Common myeloid progenitor, CD34-positive (primary cell): ENCODE measurements around the gene SIK2.

Experiments
- CTCF ChIA-PET: fragments of 350-600 bp; sonication (Branson Sonifier 250); formaldehyde crosslinking; loops from one replicate; lab custom pipeline; 2021; ENCODE audit warnings: antibody characterized with exemption; lab: Charles Lee
- POLR2A ChIA-PET: fragments of 350-600 bp; sonication (Branson Sonifier 250); formaldehyde crosslinking; loops from one replicate; lab custom pipeline; 2021; ENCODE audit warnings: antibody characterized with exemption; lab: Charles Lee
- DNase-seq, 3 donors: peaks; one replicate each; pipeline versions ENCODE4 v3.0.0 to v3.0.0-alpha.2; 2013
- H3K27ac ChIP-seq, 2 experiments: 1 replicate in 1 of 2; 2 replicates in 1 of 2; pipeline ENCODE4 v1.7.0; 2013; ENCODE audit warnings: inconsistent platforms in 2 of 2, low read length in 2 of 2, mild to moderate bottlenecking in 2 of 2, low read depth in 1 of 2, moderate library complexity in 1 of 2; ENCODE audit not compliant: severe bottlenecking in 2 of 2, insufficient read depth in 1 of 2, poor library complexity in 1 of 2
- H3K27me3 ChIP-seq, 5 experiments: replicated peaks in 2 of 5; 1 replicate in 3 of 5; 2 replicates in 2 of 5; pipeline versions ENCODE4 v1.6.1 to v1.7.0; 2013; ENCODE audit warnings: low read length in 4 of 5, mild to moderate bottlenecking in 2 of 5, moderate library complexity in 2 of 5, inconsistent platforms in 1 of 5; ENCODE audit not compliant: insufficient read depth in 5 of 5, control insufficient read depth in 4 of 5
- H3K36me3 ChIP-seq, 4 experiments: 1 replicate in 2 of 4; 2 replicates in 2 of 4; pipeline versions ENCODE4 v1.6.1 to v1.7.0; 2013; ENCODE audit warnings: low read length in 3 of 4, control low read depth in 1 of 4, mild to moderate bottlenecking in 1 of 4; ENCODE audit not compliant: control insufficient read depth in 4 of 4, insufficient read depth in 4 of 4
- H3K4me1 ChIP-seq, 4 experiments: 1 replicate in 3 of 4; 2 replicates in 1 of 4; pipeline versions ENCODE4 v1.6.1 to v1.7.1; 2013; ENCODE audit warnings: low read length in 3 of 4, mild to moderate bottlenecking in 3 of 4, control low read depth in 1 of 4, inconsistent platforms in 1 of 4, moderate library complexity in 1 of 4; ENCODE audit not compliant: control insufficient read depth in 4 of 4, insufficient read depth in 4 of 4; ENCODE audit errors: control extremely low read depth in 1 of 4
- H3K4me3 ChIP-seq, 7 experiments: 1 replicate in 4 of 7; 2 replicates in 3 of 7; pipeline versions ENCODE4 v1.5.1 to v1.7.0; 2013; ENCODE audit warnings: mild to moderate bottlenecking in 7 of 7, low read length in 6 of 7, moderate library complexity in 6 of 7, inconsistent platforms in 2 of 7, low read depth in 2 of 7, control low read depth in 1 of 7; ENCODE audit not compliant: insufficient read depth in 4 of 7, control insufficient read depth in 1 of 7; ENCODE audit errors: extremely low read depth in 1 of 7
- H3K9me3 ChIP-seq, 5 experiments: 1 replicate in 4 of 5; 2 replicates in 1 of 5; pipeline versions ENCODE4 v1.6.1 to v1.7.1; 2013; ENCODE audit warnings: low read length in 4 of 5, mild to moderate bottlenecking in 2 of 5, inconsistent platforms in 1 of 5, low read depth in 1 of 5, moderate library complexity in 1 of 5; ENCODE audit not compliant: control insufficient read depth in 4 of 5, insufficient read depth in 2 of 5; ENCODE audit errors: control extremely low read depth in 1 of 5
- WGBS: methylation state at CpG from one replicate; pipeline ENCODE4 v1.1.5; 2013; ENCODE audit not compliant: insufficient coverage; 5-methylcytosine and 5-hydroxymethylcytosine counted together

The SIK2 gene

DNA sequence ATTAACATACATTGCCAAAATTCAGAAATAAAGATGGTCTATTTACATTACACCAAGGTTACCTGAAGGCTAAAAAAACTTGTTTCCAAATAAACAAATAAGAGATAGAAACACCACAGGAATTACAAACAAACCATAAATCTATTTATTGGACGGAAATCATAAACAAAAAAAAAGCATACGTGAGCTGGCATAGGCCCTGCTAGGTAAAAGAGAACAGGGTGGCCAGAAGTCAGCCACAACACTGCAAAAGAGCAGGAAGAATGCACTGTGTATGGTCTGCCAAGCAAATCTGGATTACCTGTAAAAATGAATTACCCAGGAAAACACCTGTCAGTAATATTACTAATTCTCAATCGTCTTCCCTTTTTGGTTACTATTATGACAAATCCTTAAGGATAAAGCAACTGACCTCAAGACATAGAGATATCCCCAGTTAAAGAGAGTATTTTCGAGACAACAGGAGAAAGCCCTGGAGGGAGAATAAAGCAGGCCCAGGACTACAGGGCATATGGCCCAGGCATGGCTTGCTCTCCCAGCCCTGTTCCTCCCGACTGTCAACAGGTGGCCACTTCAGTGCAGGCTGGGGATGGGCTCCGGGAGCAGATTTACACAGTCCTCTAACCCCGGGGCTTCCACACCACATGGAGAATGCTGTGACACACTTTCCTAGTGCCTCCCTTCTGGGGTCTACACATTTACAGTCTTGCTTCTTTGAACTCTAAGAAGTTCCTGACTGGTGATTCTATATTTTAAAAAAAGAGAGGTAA is 146.0 kb downstream of the SIK2 start:
- no peak overlapping the region for H3K27ac ChIP-seq
- H3K4me1 ChIP-seq: no peaks in the 10 kb centered on the region
- no peak overlapping the region for H3K4me3 ChIP-seq
- ChIA-PET CTCF (interaction anchor here (0.5 to 0.6 kb wide), 2 partner anchors 15 to 113 kb away, joined by 3 to 4 read pairs; no protein-coding TSS in a partner anchor), POLR2A (interaction anchor here (0.6 kb wide), 1 partner anchor 10 kb away, joined by 3 read pairs; no protein-coding TSS in a partner anchor)
- peaks cover 31 to 86% (median 57%) of the 10 kb centered on the region in 4 experiments for H3K36me3 ChIP-seq
- no peak for DNase-seq
- no peaks in the 10 kb centered on the region for H3K9me3 ChIP-seq
- H3K27me3 ChIP-seq: no peaks in the 10 kb centered on the region
- 93% methylated on average over 6 of the region's 7 CpGs for WGBS

DNA sequence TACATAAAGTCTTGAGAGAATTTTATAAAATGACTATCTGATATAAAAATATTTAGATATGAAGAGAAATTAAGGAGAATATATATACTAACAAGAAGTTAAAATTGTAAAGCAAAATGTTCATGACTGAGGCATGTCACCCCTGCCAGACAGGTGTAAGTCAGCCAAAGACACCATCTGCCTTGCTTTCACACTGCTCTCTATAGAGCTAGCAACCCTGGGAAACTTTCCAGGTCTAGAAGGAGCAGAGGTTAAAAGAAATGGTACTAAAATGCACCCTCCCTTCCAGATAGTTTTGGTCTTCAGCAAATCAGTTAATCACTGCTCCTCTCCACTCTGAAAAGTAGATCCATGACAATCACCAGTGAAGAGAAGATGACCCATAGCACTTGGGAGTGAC is 147.4 kb downstream of the SIK2 start:
- no peak overlapping the region for H3K4me3 ChIP-seq
- H3K36me3 ChIP-seq: peaks cover 27 to 85% (median 55%) of the 10 kb centered on the region in 4 experiments
- no peak for DNase-seq
- H3K4me1 ChIP-seq: no peaks in the 10 kb centered on the region
- ChIA-PET CTCF (no interaction called here), POLR2A (no interaction called here)
- no peaks in the 10 kb centered on the region for H3K27me3 ChIP-seq
- no peaks in the 10 kb centered on the region for H3K9me3 ChIP-seq
- no peak overlapping the region for H3K27ac ChIP-seq

DNA sequence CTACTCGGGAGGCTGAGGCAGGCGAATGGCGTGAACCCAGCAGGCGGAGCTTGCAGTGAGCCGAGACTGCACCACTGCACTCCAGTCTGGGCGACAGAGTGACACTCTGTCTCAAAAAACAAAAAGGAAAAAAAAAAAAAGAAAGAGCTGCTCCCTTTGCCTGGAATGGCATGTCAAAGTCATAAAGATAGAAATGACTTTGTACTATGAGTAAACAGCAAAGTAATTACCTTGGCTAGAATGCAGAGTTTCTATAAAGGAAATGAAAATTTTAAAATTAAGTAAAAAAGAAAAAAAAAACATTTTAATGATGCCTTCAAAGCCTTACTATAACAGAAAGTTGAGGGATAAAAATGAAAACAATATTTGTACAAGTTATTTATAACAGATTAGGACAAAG is 153.8 kb downstream of the SIK2 start:
- H3K9me3 ChIP-seq: no peaks in the 10 kb centered on the region
- H3K36me3 ChIP-seq: peaks cover 16 to 71% (median 53%) of the 10 kb centered on the region in 4 experiments
- no peak for DNase-seq
- H3K4me3 ChIP-seq: no peak overlapping the region
- no peak overlapping the region for H3K27ac ChIP-seq
- ChIA-PET POLR2A (no interaction called here), CTCF (interaction anchor here (0.7 to 1.4 kb wide), 3 partner anchors 9 to 190 kb away, joined by 3 to 6 read pairs (median 3); no protein-coding TSS in a partner anchor)
- H3K4me1 ChIP-seq: no peaks in the 10 kb centered on the region
- WGBS: 94% methylated on average over 6 of the region's 6 CpGs
- no peaks in the 10 kb centered on the region for H3K27me3 ChIP-seq

DNA sequence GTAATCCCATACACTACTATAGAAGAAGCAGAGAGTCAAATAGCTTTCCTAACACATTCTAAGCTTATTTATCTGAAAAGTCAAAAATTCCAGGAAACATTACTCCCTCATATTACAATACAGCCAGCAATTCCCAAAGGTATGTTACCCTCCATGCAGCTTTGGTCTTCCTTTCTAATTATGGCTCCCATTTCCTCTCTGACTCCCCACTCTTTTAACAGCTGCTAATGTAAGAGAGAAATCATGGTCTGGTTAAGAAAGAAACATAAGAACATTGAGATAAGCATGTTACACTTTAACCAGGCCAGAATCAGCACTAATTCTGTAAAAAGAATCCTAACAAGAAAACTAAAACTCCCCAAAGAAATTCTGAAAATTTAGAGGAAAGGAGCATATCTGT is 157.1 kb downstream of the SIK2 start:
- Histone ChIP-seq H3K4me1 (no peaks in the 10 kb centered on the region), H3K27ac (no peak overlapping the region), H3K27me3 (no peaks in the 10 kb centered on the region), H3K36me3 (peaks cover 19 to 70% (median 54%) of the 10 kb centered on the region in 4 experiments), H3K9me3 (no peaks in the 10 kb centered on the region), H3K4me3 (no peak overlapping the region)
- ChIA-PET CTCF (interaction anchor here (0.9 to 3.9 kb wide), 3 partner anchors 18 to 39 kb away, joined by 3 to 20 read pairs (median 6); no protein-coding TSS in a partner anchor), POLR2A (no interaction called here)
- DNase-seq: no peak

DNA sequence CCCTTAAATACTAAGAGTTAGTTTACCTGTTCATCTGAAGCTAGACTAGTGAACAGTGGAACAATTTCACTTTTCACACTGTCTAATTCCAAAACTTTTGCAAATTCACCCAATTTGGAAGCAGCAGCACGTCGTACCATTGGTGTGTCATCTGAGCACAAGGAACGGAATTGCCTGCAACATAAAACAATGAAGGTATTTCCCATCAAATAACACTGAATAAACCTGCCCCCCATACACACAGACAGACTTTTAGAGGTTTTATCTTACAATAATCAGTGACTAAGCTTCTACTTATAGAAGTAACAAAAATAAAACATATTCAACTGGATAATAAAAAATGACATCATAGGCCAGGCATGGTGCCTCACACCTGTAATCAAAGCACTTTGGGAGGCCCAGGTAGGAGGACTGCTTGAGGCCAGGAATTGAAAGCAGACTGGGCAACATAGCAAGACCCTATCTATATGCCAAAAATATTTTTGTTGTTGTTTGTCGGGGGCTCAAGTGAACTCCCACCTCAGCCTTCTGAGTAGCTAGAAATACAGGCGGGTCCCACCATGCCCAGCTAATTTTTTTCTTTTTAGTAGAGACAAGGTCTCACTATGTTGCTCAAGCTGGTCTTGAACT is 157.6 kb downstream of the SIK2 start:
- H3K9me3 ChIP-seq: no peaks in the 10 kb centered on the region

DNA sequence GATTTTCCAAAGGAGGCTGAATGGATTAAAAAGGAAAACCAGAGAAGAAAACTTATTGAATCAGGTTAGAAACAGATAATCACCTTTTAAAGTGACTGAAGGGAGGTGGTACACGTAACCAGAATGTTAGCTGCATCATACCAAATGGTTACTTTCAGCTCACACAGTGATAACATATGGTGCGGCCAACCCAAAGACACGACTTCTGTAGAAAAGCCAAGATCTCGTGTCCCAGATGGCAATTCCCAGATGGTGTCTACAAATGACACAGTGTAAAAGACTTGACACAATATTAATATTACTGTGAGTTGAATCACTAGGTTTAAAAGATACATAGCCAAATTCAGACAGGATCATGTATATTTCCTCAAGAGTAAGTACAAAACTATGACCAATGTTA is 158.8 kb downstream of the SIK2 start:
- H3K9me3 ChIP-seq: no peaks in the 10 kb centered on the region
- H3K36me3 ChIP-seq: peaks cover 16 to 62% (median 46%) of the 10 kb centered on the region in 4 experiments
- POLR2A ChIA-PET: no interaction called here
- WGBS: 97% methylated on average over 3 of the region's 4 CpGs
- CTCF ChIA-PET: interaction anchor here (0.9 to 3.9 kb wide), 3 partner anchors 8 to 16 kb away, joined by 3 to 20 read pairs (median 3); no protein-coding TSS in a partner anchor
- DNase-seq: no peak
- no peak overlapping the region for H3K27ac ChIP-seq
- H3K27me3 ChIP-seq: no peaks in the 10 kb centered on the region
- H3K4me3 ChIP-seq: no peak overlapping the region
- H3K4me1 ChIP-seq: peaks cover 0 to 13% (median 9%) of the 10 kb centered on the region in 4 experiments

More for the DNA sequence above, 157.6 kb downstream of the SIK2 start:
- H3K36me3 ChIP-seq: peaks cover 16 to 66% (median 51%) of the 10 kb centered on the region in 4 experiments
- no peak overlapping the region for H3K27ac ChIP-seq
- 94% methylated on average over 5 of the region's 5 CpGs for WGBS
- ChIA-PET CTCF (interaction anchor here (0.9 to 3.9 kb wide), 5 partner anchors 8 to 40 kb away, joined by 3 to 20 read pairs (median 3); no protein-coding TSS in a partner anchor), POLR2A (no interaction called here)
- peaks cover 0 to 5% (median 2%) of the 10 kb centered on the region in 4 experiments for H3K4me1 ChIP-seq
- no peaks in the 10 kb centered on the region for H3K27me3 ChIP-seq
- DNase-seq: no peak
- H3K4me3 ChIP-seq: no peak overlapping the region
